ENCODE data around the gene HOXD11. TPM values are rescaled to one million over a fixed set of nuclear protein-coding genes. Genes with fewer than 3 reads are reported as not detected.

Gene HOXD11
- polyA plus RNA-seq, 3 donors: 55.1 to 72.7 (median 67.2) TPM

GRCh38 chr2:176088048-176088936 is 18.8 kb upstream of the HOXD11 start:
- DNase-seq (ENCODE audit: extremely low read depth in 1 of 11, low read depth in 9 of 11, low spot score in 4 of 11): no peak

GRCh38 chr2:176088937-176089842 is 17.9 kb upstream of the HOXD11 start:
- DNase-seq (ENCODE audit: extremely low read depth in 1 of 11, low read depth in 9 of 11, low spot score in 4 of 11): no peak

- no peak for DNase-seq (ENCODE audit: extremely low read depth in 1 of 11, low read depth in 9 of 11, low spot score in 4 of 11)
These were observed 17.2 kb upstream of the HOXD11 start for GRCh38 chr2:176089843-176090395.

GRCh38 chr2:176090862-176091261 is 16.2 kb upstream of the HOXD11 start:
- no peak for DNase-seq (ENCODE audit: extremely low read depth in 1 of 11, low read depth in 9 of 11, low spot score in 4 of 11)

GRCh38 chr2:176091329-176092258 is 15.5 kb upstream of the HOXD11 start:
- DNase-seq (ENCODE audit: extremely low read depth in 1 of 11, low read depth in 9 of 11, low spot score in 4 of 11): no peak

GRCh38 chr2:176092270-176093144 is 14.6 kb upstream of the HOXD11 start, which contains the start of gene HOXD13:
Gene HOXD13, plus strand, starts transcription at chr2:176092721. Its CDS starts 170 bp downstream, at chr2:176092891.
- DNase-seq (ENCODE audit: extremely low read depth in 1 of 11, low read depth in 9 of 11, low spot score in 4 of 11): no peak

GRCh38 chr2:176093145-176093897 is 13.8 kb upstream of the HOXD11 start:
- DNase-seq (ENCODE audit: extremely low read depth in 1 of 11, low read depth in 9 of 11, low spot score in 4 of 11): no peak

- DNase-seq (ENCODE audit: extremely low read depth in 1 of 11, low read depth in 9 of 11, low spot score in 4 of 11): no peak
These were observed 13.2 kb upstream of the HOXD11 start for GRCh38 chr2:176093898-176094249.

GRCh38 chr2:176094349-176094748 is 12.7 kb upstream of the HOXD11 start:
- no peak for DNase-seq (ENCODE audit: extremely low read depth in 1 of 11, low read depth in 9 of 11, low spot score in 4 of 11)

GRCh38 chr2:176095421-176095820 is 11.7 kb upstream of the HOXD11 start:
- DNase-seq (ENCODE audit: extremely low read depth in 1 of 11, low read depth in 9 of 11, low spot score in 4 of 11): no peak

- no peak for DNase-seq (ENCODE audit: extremely low read depth in 1 of 11, low read depth in 9 of 11, low spot score in 4 of 11)
These were observed 10.7 kb upstream of the HOXD11 start for GRCh38 chr2:176096243-176096985.

- DNase-seq (ENCODE audit: extremely low read depth in 1 of 11, low read depth in 9 of 11, low spot score in 4 of 11): no peak
These were observed 9.9 kb upstream of the HOXD11 start for GRCh38 chr2:176096986-176097819.

GRCh38 chr2:176097820-176098365 is 9.2 kb upstream of the HOXD11 start:
- DNase-seq (ENCODE audit: extremely low read depth in 1 of 11, low read depth in 9 of 11, low spot score in 4 of 11): no peak

- DNase-seq (ENCODE audit: extremely low read depth in 1 of 11, low read depth in 9 of 11, low spot score in 4 of 11): no peak
These were observed 8.5 kb upstream of the HOXD11 start for GRCh38 chr2:176098366-176099158.

Measured in renal cortex interstitium (tissue), 11 donors.